Astrocyte of the hippocampus (primary cell): ENCODE results near the gene NFE2L2.
A peak's percentile ranks its signal among the peaks of the same experiment; 100 is the strongest.
"Not testable (repeated sequence)": the region's sequence is repeated elsewhere in the genome, so short reads cannot be mapped to it uniquely, and the experiment has no call there.

ENCODE experiments used
- DNase-seq: peaks from one replicate; pipeline ENCODE4 v3.0.0; 2011; ENCODE audit warnings: low read depth, low spot score

The NFE2L2 gene

GRCh38 chr2:177264693-177265587, at the start of gene NFE2L2:
TSS of gene NFE2L2 (minus strand) at chr2:177264727. CDS start at chr2:177264576, 151 bp downstream.
- DNase-seq: peak; percentile 96

- DNase-seq: peak; percentile 68
These were observed 49.7 kb upstream of the NFE2L2 start for GRCh38 chr2:177314194-177314593.

GRCh38 chr2:177313162-177313781, 48.7 kb upstream of the NFE2L2 start:
- no peak for DNase-seq

- no peak for DNase-seq
These were observed 48.0 kb upstream of the NFE2L2 start for GRCh38 chr2:177312562-177312961.

- DNase-seq: not testable (repeated sequence)
These were observed 45.3 kb upstream of the NFE2L2 start for GRCh38 chr2:177309672-177310309.

- no peak for DNase-seq
These were observed 42.0 kb upstream of the NFE2L2 start for GRCh38 chr2:177306550-177306949.

- DNase-seq: no peak
These were observed 39.4 kb upstream of the NFE2L2 start for GRCh38 chr2:177303939-177304338.

GRCh38 chr2:177302552-177302951, 38.0 kb upstream of the NFE2L2 start:
- no peak for DNase-seq

GRCh38 chr2:177298191-177298590, 33.7 kb upstream of the NFE2L2 start:
- peak; percentile 56 for DNase-seq

GRCh38 chr2:177296040-177296439, 31.5 kb upstream of the NFE2L2 start:
- DNase-seq: no peak

GRCh38 chr2:177295484-177295883, 31.0 kb upstream of the NFE2L2 start:
- peak; percentile 30 for DNase-seq

GRCh38 chr2:177291701-177292100, 27.2 kb upstream of the NFE2L2 start:
- no peak for DNase-seq

GRCh38 chr2:177289824-177290628, 25.5 kb upstream of the NFE2L2 start:
- no peak for DNase-seq

- no peak for DNase-seq
These were observed 23.3 kb upstream of the NFE2L2 start for GRCh38 chr2:177287814-177288213.

- no peak for DNase-seq
These were observed 21.6 kb upstream of the NFE2L2 start for GRCh38 chr2:177285892-177286715.

GRCh38 chr2:177284531-177284930, 20.0 kb upstream of the NFE2L2 start:
- no peak for DNase-seq

- no peak for DNase-seq
These were observed 19.4 kb upstream of the NFE2L2 start for GRCh38 chr2:177283906-177284305.

GRCh38 chr2:177282787-177283572, 18.5 kb upstream of the NFE2L2 start:
- no peak for DNase-seq

GRCh38 chr2:177282181-177282641, 17.7 kb upstream of the NFE2L2 start:
- DNase-seq: peak; percentile 54
